DND-41 (cell line): ENCODE data around the gene MISP3.

Experiments
- ATAC-seq: fragments of 200-7000 bp; cut with Tn5 transposase; 3 replicates; pipeline ENCODE4 v1.9.1; 2021; ENCODE audit warnings: low read depth; ENCODE audit not compliant: insufficient read depth
- DNase-seq: peaks from one replicate; pipeline ENCODE4 v3.0.0-alpha.2; 2020
- H2AFZ ChIP-seq: 2 replicates; pipeline ENCODE4 v1.6.0; 2012; ENCODE audit warnings: low read depth, low read length
- H3K27ac ChIP-seq: 2 replicates; pipeline ENCODE4 v1.5.1; 2012; ENCODE audit warnings: low read length, inconsistent platforms
- H3K27me3 ChIP-seq: fragments of 200-600 bp; sonication (generic); 2 replicates; pipeline ENCODE4 v1.6.0; 2012; ENCODE audit warnings: low read length, mild to moderate bottlenecking, inconsistent platforms; ENCODE audit not compliant: insufficient read depth, poor library complexity
- H3K36me3 ChIP-seq: 2 replicates; pipeline ENCODE4 v1.5.1; 2012; ENCODE audit warnings: low read length, inconsistent platforms; ENCODE audit not compliant: insufficient read depth
- H3K4me1 ChIP-seq: 2 replicates; pipeline ENCODE4 v1.5.1; 2012; ENCODE audit warnings: mild to moderate bottlenecking, low read length; ENCODE audit not compliant: insufficient read depth
- H3K4me2 ChIP-seq: 2 replicates; pipeline ENCODE4 v1.6.0; 2012; ENCODE audit warnings: mild to moderate bottlenecking, moderate library complexity, low read length, inconsistent platforms; ENCODE audit not compliant: insufficient read depth
- H3K4me3 ChIP-seq, 2 experiments: fragments of 200-600 bp in 1 of 2; shearing (Covaris generic) in 1 of 2; 2 replicates each; pipeline ENCODE4 v1.5.1; 2012 to 2016; ENCODE audit warnings: inconsistent platforms in 2 of 2, low read length in 2 of 2, mild to moderate bottlenecking in 2 of 2, low read depth in 1 of 2, moderate library complexity in 1 of 2
- H3K79me2 ChIP-seq: 2 replicates; pipeline ENCODE4 v1.6.0; 2012; ENCODE audit warnings: low read length, inconsistent platforms; ENCODE audit not compliant: insufficient read depth
- H3K9ac ChIP-seq: 2 replicates; pipeline ENCODE4 v1.6.0; 2012; ENCODE audit warnings: low read depth, mild to moderate bottlenecking, inconsistent platforms, low read length, moderate library complexity
- H3K9me3 ChIP-seq: 2 replicates; pipeline ENCODE4 v1.5.1; 2012; ENCODE audit warnings: low read length, moderate library complexity, mild to moderate bottlenecking, inconsistent platforms; ENCODE audit not compliant: insufficient read depth, severe bottlenecking
- H4K20me1 ChIP-seq: 2 replicates; pipeline ENCODE4 v1.6.0; 2012; ENCODE audit warnings: low read length; ENCODE audit not compliant: insufficient read depth
- EZH2 ChIP-seq: IDR thresholded peaks from 3 replicates; pipeline ENCODE4 v1.6.1; 2012; ENCODE audit warnings: borderline replicate concordance, low read depth, mild to moderate bottlenecking, moderate library complexity, low read length, inconsistent platforms; ENCODE audit not compliant: severe bottlenecking
- TF ChIP-seq, protein P1 (sequence below): IDR thresholded peaks from 2 replicates; pipeline ENCODE4 v1.5.1; 2012; ENCODE audit warnings: borderline replicate concordance, low read length, moderate library complexity, mild to moderate bottlenecking; ENCODE audit not compliant: poor library complexity, severe bottlenecking; ENCODE audit errors: extremely low read depth

The MISP3 gene

DNA sequence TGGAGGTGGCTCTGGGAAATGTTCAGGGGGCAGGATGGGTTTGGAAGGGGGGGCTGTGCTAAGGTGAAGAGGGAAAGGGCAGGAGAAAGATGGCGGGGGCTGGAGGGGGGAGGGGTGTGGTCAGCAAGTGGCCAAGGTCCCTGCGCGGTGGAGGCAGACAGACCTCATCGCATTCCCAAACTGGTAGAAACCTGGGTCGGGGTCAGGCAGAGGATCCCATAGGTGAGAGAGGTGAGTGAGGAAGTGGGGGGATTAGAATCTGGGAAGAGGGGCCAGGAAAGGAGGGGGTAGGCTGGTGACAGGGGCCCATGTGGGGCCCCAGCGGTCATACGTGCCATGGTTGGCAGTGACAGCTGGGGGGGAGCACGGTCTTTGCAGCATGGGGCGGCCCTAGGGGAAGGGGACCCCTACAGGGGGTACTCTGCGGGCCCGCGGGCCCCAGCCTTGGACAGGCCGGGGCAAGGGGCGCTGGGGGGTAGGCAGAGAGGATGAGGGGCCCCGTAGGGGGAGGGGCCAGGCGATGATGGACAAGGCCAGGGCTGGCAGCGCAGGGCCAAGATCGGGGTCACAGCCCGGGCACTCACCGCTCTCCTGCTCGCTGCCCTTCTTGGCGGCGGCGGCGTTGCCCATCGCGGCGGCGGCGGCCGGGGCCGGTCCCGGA lies 44.5 kb downstream of the MISP3 start:
- TF ChIP-seq EZH2, result no peak
- TF ChIP-seq, protein P1, sequence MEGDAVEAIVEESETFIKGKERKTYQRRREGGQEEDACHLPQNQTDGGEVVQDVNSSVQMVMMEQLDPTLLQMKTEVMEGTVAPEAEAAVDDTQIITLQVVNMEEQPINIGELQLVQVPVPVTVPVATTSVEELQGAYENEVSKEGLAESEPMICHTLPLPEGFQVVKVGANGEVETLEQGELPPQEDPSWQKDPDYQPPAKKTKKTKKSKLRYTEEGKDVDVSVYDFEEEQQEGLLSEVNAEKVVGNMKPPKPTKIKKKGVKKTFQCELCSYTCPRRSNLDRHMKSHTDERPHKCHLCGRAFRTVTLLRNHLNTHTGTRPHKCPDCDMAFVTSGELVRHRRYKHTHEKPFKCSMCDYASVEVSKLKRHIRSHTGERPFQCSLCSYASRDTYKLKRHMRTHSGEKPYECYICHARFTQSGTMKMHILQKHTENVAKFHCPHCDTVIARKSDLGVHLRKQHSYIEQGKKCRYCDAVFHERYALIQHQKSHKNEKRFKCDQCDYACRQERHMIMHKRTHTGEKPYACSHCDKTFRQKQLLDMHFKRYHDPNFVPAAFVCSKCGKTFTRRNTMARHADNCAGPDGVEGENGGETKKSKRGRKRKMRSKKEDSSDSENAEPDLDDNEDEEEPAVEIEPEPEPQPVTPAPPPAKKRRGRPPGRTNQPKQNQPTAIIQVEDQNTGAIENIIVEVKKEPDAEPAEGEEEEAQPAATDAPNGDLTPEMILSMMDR, result no peak
- H3K4me3 ChIP-seq, result peak overlapping the region; percentile 70 to 71; a peak in 3 of 4 replicates
- H3K79me2 ChIP-seq, result peaks cover 46% of the 10 kb centered on the region
- no peaks in the 10 kb centered on the region for H3K9me3 ChIP-seq
- peak overlapping the region; percentile 12 for H3K27ac ChIP-seq
- ATAC-seq (no peak), DNase-seq (peak; percentile 43)
- H4K20me1 ChIP-seq, result peaks cover 29% of the 10 kb centered on the region
- peaks cover 42% of the 10 kb centered on the region for H3K4me1 ChIP-seq
- H3K4me2 ChIP-seq, result peak overlapping the region; percentile 79
- peaks cover 27% of the 10 kb centered on the region for H3K36me3 ChIP-seq
- no peaks in the 10 kb centered on the region for H3K27me3 ChIP-seq
- peak overlapping the region; percentile 69 for H3K9ac ChIP-seq
- H2AFZ ChIP-seq, result peak overlapping the region; percentile 60; the same call in 1 of the 2 replicates

DNA sequence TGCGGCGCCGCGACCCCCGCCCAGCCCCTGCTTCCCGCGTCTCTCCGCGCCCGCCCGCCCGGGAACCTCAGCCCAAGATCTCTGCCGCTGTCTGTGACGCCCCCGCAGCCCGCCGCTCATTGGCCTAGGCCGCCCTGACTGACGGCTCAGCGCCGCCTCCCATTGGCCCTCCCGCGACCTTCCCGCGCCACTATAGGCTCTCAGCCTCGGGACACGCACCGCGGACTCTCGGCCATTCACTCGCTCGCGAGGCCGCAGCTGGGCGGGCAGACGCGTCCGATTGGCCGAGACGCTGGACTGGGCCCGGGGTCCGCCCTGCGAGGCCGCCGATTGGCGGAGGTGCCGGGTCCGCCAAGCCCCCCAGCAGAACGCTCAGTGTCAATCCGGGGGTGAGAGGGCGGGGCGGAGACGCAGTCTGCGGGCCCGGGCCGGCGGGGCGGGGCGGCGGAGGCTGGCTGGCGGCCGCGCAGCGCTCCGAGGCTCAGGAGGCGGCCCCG lies 45.1 kb downstream of the MISP3 start, which contains the start of gene PRKACA:
PRKACA (minus strand) TSS at position 95 of the 497 bp plus-strand sequence. CDS start 215 bp downstream, outside the sequence.
- H3K4me1 ChIP-seq, result peaks cover 42% of the 10 kb centered on the region
- no peak for TF ChIP-seq EZH2
- TF ChIP-seq, protein P1, result no peak
- DNase-seq (peak; percentile 99), ATAC-seq (peak; percentile 94)
- H3K9me3 ChIP-seq, result no peaks in the 10 kb centered on the region
- peak within 1 kb of the TSS; percentile 70 to 71; a peak in 3 of 4 replicates for H3K4me3 ChIP-seq
- H3K79me2 ChIP-seq, result peaks cover 46% of the 10 kb centered on the region
- H3K36me3 ChIP-seq, result peaks cover 32% of the 10 kb centered on the region
- H3K27me3 ChIP-seq, result no peaks in the 10 kb centered on the region
- H4K20me1 ChIP-seq, result peaks cover 27% of the 10 kb centered on the region
- peak within 1 kb of the TSS; percentile 60 for H2AFZ ChIP-seq
- H3K9ac ChIP-seq, result peak within 1 kb of the TSS; percentile 69
- peak within 1 kb of the TSS; percentile 95 for H3K4me2 ChIP-seq
- H3K27ac ChIP-seq, result peak within 1 kb of the TSS; percentile 53

DNA sequence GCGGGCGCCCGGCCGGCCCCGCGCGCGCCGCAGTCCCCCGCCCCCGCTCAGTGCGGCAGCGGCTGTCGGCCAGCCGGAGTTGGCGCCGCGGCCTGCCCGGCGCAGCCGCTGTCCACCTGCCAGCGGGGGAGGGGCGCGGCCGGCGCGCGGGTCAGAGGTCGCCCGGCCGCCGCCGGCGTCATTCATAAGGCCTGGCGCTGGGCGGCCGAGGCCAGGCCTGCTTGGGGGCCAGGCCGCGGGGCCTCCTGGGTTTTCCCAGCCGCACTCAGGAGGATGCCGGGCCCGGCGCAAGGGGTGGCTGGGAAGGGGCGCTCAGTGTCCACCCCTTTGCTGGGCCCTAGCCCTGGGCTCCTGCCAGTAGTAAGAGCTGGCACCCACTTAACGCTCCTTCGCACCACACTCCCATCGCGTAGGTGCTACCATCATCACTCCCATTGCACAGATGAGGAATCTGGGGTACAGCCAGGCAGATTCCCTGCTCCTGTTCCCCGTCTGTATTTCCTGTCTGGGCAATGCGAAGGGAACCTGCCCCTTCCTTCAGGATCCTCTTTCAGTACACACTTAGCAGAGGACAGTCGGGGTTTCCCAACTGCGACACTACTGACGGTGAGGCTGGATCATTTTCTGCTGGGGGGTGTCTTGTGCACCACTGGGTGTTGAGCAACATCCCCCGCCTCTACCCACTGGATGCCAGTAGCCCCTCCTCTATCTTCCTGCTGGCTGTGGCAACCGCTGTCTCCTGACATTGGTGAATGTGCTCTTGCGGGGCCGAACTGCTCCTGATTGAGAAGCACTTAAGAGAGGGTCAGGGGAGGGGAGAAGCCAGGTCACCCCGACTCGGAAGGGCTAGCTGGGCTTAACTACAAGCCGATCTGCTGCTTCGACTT lies 45.8 kb downstream of the MISP3 start:
- peaks cover 36% of the 10 kb centered on the region for H3K36me3 ChIP-seq
- H2AFZ ChIP-seq, result peak overlapping the region; percentile 11; the same call in 1 of the 2 replicates
- H3K4me3 ChIP-seq, result peak overlapping the region; percentile 3 to 61; a peak in 3 of 4 replicates
- ATAC-seq (no peak), DNase-seq (peak; percentile 57)
- peaks cover 25% of the 10 kb centered on the region for H4K20me1 ChIP-seq
- H3K27me3 ChIP-seq, result no peaks in the 10 kb centered on the region
- H3K27ac ChIP-seq, result peak overlapping the region; percentile 53
- no peaks in the 10 kb centered on the region for H3K9me3 ChIP-seq
- TF ChIP-seq, protein P1, result no peak
- no peak for TF ChIP-seq EZH2
- H3K79me2 ChIP-seq, result peaks cover 45% of the 10 kb centered on the region
- peak overlapping the region; percentile 60 for H3K9ac ChIP-seq
- peaks cover 42% of the 10 kb centered on the region for H3K4me1 ChIP-seq
- peak overlapping the region; percentile 95 for H3K4me2 ChIP-seq
